Panc1 (cell line): ENCODE measurements around the gene C13orf46. TPM values are rescaled to one million over a fixed set of nuclear protein-coding genes. Genes with fewer than 3 reads are reported as not detected.

Experiments used
- ATAC-seq: fragments of 200-7000 bp; cut with Tn5 transposase; 2 replicates; pipeline ENCODE4 v1.9.1; 2020; ENCODE audit warnings: mild to moderate bottlenecking, moderate library complexity
- BruUV-seq: library from RNA; stranded (reverse); fragments of 400-500 nt; replicated peaks from 2 replicates; lab custom pipeline; 2021; lab: Mats Ljungman, UMichigan
- CTCF ChIA-PET: fragments of 300-600 bp; sonication (Branson Sonifier 250); formaldehyde crosslinking; loops from one replicate; lab custom pipeline; 2022; ENCODE audit warnings: antibody characterized with exemption; lab: Charles Lee
- POLR2A ChIA-PET: fragments of 300-600 bp; sonication (Branson Sonifier 250); formaldehyde crosslinking; loops from one replicate; lab custom pipeline; 2022; ENCODE audit warnings: antibody characterized with exemption; lab: Charles Lee
- DNase-seq: peaks from one replicate; pipeline ENCODE4 v3.0.0-alpha.2; 2010; ENCODE audit warnings: low read depth, low spot score
- H3K27ac ChIP-seq: 2 replicates; pipeline ENCODE4 v1.5.1; 2011; ENCODE audit warnings: mild to moderate bottlenecking, low read length, inconsistent platforms
- H3K27me3 ChIP-seq: fragments of 200-500 bp; sonication (Bioruptor generic); 2 replicates; pipeline ENCODE4 v1.6.0; 2014; ENCODE audit warnings: low read length, inconsistent platforms; ENCODE audit not compliant: control insufficient read depth, insufficient read depth
- H3K36me3 ChIP-seq: fragments of 200-500 bp; sonication (Bioruptor generic); 2 replicates; pipeline ENCODE4 v1.5.1; 2014; ENCODE audit warnings: inconsistent platforms, mild to moderate bottlenecking, low read length, moderate library complexity; ENCODE audit not compliant: control insufficient read depth, insufficient read depth
- H3K4me1 ChIP-seq: 2 replicates; pipeline ENCODE4 v1.5.1; 2011; ENCODE audit warnings: inconsistent platforms, mild to moderate bottlenecking, low read length, moderate library complexity; ENCODE audit not compliant: control insufficient read depth, insufficient read depth
- H3K4me3 ChIP-seq, 2 experiments: 2 replicates each; pipeline ENCODE4 v1.5.1; 2011 to 2012; ENCODE audit warnings: low read depth in 2 of 2, low read length in 2 of 2, mild to moderate bottlenecking in 2 of 2, inconsistent platforms in 1 of 2, moderate library complexity in 1 of 2
- H3K9me3 ChIP-seq: fragments of 200-500 bp; sonication (Bioruptor generic); 2 replicates; pipeline ENCODE4 v1.5.1; 2014; ENCODE audit warnings: low read depth, mild to moderate bottlenecking, inconsistent platforms, low read length, moderate library complexity; ENCODE audit not compliant: control insufficient read depth, insufficient read depth
- POLR2AphosphoS5 ChIP-seq: IDR thresholded peaks from 2 replicates; pipeline ENCODE4 v1.6.1; 2012; ENCODE audit warnings: mild to moderate bottlenecking, low read depth, low read length, moderate library complexity
- SIN3A ChIP-seq: IDR thresholded peaks from 2 replicates; pipeline ENCODE4 v1.6.1; 2012; ENCODE audit warnings: low read depth, mild to moderate bottlenecking, low read length, moderate library complexity, borderline replicate concordance; ENCODE audit not compliant: insufficient read depth
- TCF7L2 ChIP-seq: IDR thresholded peaks from 2 replicates; pipeline ENCODE4 v1.6.1; 2011; ENCODE audit warnings: mild to moderate bottlenecking, low read depth, low read length, inconsistent platforms
- in situ Hi-C: cut with HindIII; loops from 2 replicates; pipeline ENCODE4 v1.10.0; 2016; ENCODE audit warnings: low sequenced_read_pairs, low pct_unique_long_range_greater_than_20kb
- intact Hi-C: fragments of 100-400 bp; cut with micrococcal nuclease; formaldehyde crosslinking; loops from one replicate; pipeline ENCODE4 v1.10.0; 2022; ENCODE audit not compliant: unreplicated experiment
- total RNA-seq: library from RNA; stranded (reverse); gene quantifications from one replicate; pipeline ENCODE4 v1.2.1, GENCODE V29; 2021; ENCODE audit not compliant: unreplicated experiment
- TF ChIP-seq, protein P1 (sequence below), 2 experiments: IDR thresholded peaks; 2 replicates each; pipeline ENCODE4 v1.6.1; 2011 to 2012; ENCODE audit warnings: low read depth in 2 of 2, control low read depth in 1 of 2, low read length in 1 of 2, mild to moderate bottlenecking in 1 of 2, moderate library complexity in 1 of 2; ENCODE audit not compliant: insufficient read depth in 1 of 2
- TF ChIP-seq, protein P2 (sequence below): fragments of 450-650 bp; IDR thresholded peaks from 2 replicates; pipeline ENCODE4 v1.5.1; 2017; ENCODE audit warnings: mild to moderate bottlenecking

C13orf46 gene
- total RNA-seq, 1 experiment from 2014 or later, result 2.6 TPM

DNA sequence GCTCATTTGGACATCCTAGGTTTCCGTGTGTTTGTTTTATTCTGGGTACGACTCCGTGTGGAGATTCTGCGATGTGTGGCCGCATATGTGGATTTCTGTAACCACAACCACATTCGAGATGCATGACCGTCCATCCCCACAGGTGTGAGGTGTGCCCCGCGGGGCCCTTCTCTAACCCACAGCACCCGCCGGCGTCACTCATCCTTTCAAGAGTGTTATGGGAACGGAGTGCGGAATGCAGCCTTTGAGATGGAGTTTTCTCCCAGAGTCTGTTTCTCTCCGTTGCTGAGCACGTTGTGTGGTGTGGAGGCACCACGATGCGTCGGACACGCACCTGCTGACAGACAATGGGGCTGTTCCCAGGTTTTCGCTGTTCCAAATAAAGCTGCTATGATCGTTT lies 40.0 kb downstream of the C13orf46 start:
- no peak for ATAC-seq
- no peak for TF ChIP-seq TCF7L2
- no peak for TF ChIP-seq POLR2AphosphoS5
- TF ChIP-seq, protein P1, sequence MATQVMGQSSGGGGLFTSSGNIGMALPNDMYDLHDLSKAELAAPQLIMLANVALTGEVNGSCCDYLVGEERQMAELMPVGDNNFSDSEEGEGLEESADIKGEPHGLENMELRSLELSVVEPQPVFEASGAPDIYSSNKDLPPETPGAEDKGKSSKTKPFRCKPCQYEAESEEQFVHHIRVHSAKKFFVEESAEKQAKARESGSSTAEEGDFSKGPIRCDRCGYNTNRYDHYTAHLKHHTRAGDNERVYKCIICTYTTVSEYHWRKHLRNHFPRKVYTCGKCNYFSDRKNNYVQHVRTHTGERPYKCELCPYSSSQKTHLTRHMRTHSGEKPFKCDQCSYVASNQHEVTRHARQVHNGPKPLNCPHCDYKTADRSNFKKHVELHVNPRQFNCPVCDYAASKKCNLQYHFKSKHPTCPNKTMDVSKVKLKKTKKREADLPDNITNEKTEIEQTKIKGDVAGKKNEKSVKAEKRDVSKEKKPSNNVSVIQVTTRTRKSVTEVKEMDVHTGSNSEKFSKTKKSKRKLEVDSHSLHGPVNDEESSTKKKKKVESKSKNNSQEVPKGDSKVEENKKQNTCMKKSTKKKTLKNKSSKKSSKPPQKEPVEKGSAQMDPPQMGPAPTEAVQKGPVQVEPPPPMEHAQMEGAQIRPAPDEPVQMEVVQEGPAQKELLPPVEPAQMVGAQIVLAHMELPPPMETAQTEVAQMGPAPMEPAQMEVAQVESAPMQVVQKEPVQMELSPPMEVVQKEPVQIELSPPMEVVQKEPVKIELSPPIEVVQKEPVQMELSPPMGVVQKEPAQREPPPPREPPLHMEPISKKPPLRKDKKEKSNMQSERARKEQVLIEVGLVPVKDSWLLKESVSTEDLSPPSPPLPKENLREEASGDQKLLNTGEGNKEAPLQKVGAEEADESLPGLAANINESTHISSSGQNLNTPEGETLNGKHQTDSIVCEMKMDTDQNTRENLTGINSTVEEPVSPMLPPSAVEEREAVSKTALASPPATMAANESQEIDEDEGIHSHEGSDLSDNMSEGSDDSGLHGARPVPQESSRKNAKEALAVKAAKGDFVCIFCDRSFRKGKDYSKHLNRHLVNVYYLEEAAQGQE (IDR thresholded peaks at IDR 0.05; ENCODE audit: insufficient read depth in 1 of 2, low read depth in 2 of 2, low read length in 1 of 2), result no peak
- TF ChIP-seq, protein P2, sequence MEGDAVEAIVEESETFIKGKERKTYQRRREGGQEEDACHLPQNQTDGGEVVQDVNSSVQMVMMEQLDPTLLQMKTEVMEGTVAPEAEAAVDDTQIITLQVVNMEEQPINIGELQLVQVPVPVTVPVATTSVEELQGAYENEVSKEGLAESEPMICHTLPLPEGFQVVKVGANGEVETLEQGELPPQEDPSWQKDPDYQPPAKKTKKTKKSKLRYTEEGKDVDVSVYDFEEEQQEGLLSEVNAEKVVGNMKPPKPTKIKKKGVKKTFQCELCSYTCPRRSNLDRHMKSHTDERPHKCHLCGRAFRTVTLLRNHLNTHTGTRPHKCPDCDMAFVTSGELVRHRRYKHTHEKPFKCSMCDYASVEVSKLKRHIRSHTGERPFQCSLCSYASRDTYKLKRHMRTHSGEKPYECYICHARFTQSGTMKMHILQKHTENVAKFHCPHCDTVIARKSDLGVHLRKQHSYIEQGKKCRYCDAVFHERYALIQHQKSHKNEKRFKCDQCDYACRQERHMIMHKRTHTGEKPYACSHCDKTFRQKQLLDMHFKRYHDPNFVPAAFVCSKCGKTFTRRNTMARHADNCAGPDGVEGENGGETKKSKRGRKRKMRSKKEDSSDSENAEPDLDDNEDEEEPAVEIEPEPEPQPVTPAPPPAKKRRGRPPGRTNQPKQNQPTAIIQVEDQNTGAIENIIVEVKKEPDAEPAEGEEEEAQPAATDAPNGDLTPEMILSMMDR, result no peak
- TF ChIP-seq SIN3A, result no peak
- Histone ChIP-seq H3K4me1 (no peaks in the 10 kb centered on the region), H3K4me3 (no peak overlapping the region), H3K9me3 (no peaks in the 10 kb centered on the region), H3K27ac (no peak overlapping the region), H3K36me3 (no peaks in the 10 kb centered on the region), H3K27me3 (no peaks in the 10 kb centered on the region)
- ChIA-PET CTCF (no interaction called here), POLR2A (no interaction called here)
- in situ Hi-C loops (no loop called here), intact Hi-C loops (no loop called here)
- BruUV-seq, result no TSS peak
- DNase-seq, result no peak

DNA sequence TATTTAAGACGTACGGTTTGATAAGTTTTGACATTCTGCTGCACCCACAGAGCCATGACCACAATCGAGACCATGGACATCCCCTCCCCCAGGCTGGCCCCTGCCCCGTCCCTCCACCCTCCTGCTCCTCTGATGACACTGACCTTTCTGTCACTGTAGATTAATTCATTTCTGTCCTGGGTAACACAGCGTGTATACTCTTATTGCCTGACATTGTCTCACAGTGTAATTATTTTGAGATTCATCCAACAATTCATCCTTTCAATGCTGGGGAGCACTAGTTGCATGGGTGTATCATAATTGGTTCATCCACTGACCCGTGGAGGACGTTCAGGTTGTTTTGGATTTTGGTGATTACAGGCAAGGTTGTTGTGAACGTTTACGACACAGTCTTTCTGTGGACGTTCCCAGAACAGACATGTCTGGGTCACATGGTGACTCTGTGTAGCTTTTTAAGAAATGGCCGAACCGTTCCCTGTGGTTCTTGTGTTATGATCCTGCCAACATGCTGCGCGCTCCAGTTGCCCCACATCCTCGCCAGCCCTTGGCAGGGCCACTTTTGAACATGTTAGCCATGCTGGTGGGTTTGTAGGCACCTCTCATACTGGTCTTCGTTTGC lies 41.9 kb downstream of the C13orf46 start:
- intact Hi-C loops (no loop called here), in situ Hi-C loops (no loop called here)
- Histone ChIP-seq H3K4me3 (no peak overlapping the region), H3K27ac (no peak overlapping the region), H3K36me3 (no peaks in the 10 kb centered on the region), H3K4me1 (no peaks in the 10 kb centered on the region), H3K27me3 (no peaks in the 10 kb centered on the region), H3K9me3 (no peaks in the 10 kb centered on the region)
- no peak for ATAC-seq
- POLR2A ChIA-PET, result no interaction called here
- CTCF ChIA-PET, result no interaction called here
- DNase-seq, result no peak
- no TSS peak for BruUV-seq
- TF ChIP-seq, protein P2, result no peak
- TF ChIP-seq, protein P1 (IDR thresholded peaks at IDR 0.05; ENCODE audit: insufficient read depth in 1 of 2, low read depth in 2 of 2, low read length in 1 of 2), result no peak
- no peak for TF ChIP-seq POLR2AphosphoS5
